Left lung (tissue), 10 donors: ENCODE data around the gene ASB6. TPM values are rescaled to one million over a fixed set of nuclear protein-coding genes. Genes with fewer than 3 reads are reported as not detected.

Experiments used
- ATAC-seq: fragments of 200-7000 bp; cut with Tn5 transposase; one replicate; pipeline ENCODE4 v1.9.1; 2020; ENCODE audit warnings: moderate library complexity
- DNase-seq, 4 donors: peaks; one replicate each; pipeline ENCODE4 v3.0.0-alpha.2; 2013 to 2020
- H3K27ac ChIP-seq, 2 donors: fragments of 200-600 bp; sonication (generic) in 1 of 2; one replicate each; pipeline versions ENCODE4 v1.5.0 to v1.8.0; 2020 to 2021
- H3K27me3 ChIP-seq, 2 donors: fragments of 200-600 bp; sonication (generic) in 1 of 2; one replicate each; pipeline versions ENCODE4 v1.5.0 to v1.8.0; 2020 to 2021
- H3K36me3 ChIP-seq, 2 donors: fragments of 200-600 bp; sonication (generic) in 1 of 2; one replicate each; pipeline versions ENCODE4 v1.5.0 to v1.8.0; 2020 to 2021
- H3K4me1 ChIP-seq, 2 donors: fragments of 200-600 bp; one replicate each; pipeline ENCODE4 v1.8.0; 2021
- H3K4me3 ChIP-seq, 2 donors: fragments of 200-600 bp; sonication (generic) in 1 of 2; one replicate each; pipeline versions ENCODE4 v1.5.0 to v1.8.0; 2020 to 2021; ENCODE audit warnings: mild to moderate bottlenecking in 1 of 2
- H3K9me3 ChIP-seq, 2 donors: fragments of 200-600 bp; sonication (generic) in 1 of 2; one replicate each; pipeline versions ENCODE4 v1.5.0 to v1.8.0; 2020 to 2021
- CTCF ChIP-seq, 2 donors: fragments of 200-600 bp; sonication (generic) in 1 of 2; IDR thresholded peaks; one replicate each; pipeline versions ENCODE4 v1.5.0 to v1.8.0; 2021; ENCODE audit warnings: antibody characterized with exemption in 2 of 2
- intact Hi-C, 2 donors: fragments of 100-400 bp; cut with DNase I; formaldehyde crosslinking; loops; one replicate each; pipeline versions ENCODE4 v1.11.2 to v1.14.2; 2022
- polyA plus RNA-seq, 6 donors: library from polyadenylated mRNA; unstranded; fragments of 120-200 nt; gene quantifications; one replicate each; pipeline ENCODE4 v1.2.1, GENCODE V29; 2013; ENCODE audit not compliant: insufficient read length in 6 of 6
- total RNA-seq, 2 donors: library from RNA; stranded (reverse); fragmentation: NEBNext Ultra II Directional; extraction: Animal tissue kit (Norgen Biotek cat#: 25700); gene quantifications; one replicate each; pipeline ENCODE4 v1.2.1, GENCODE V29; 2021
- donor health status: DM: no; HTN: yes; CAD: no.
- donor health status: DM: no; HTN: no; CAD: no.

The ASB6 gene
- total and polyA plus RNA-seq, 8 donors: 14.0 to 18.0 (median 15.7) TPM

- Histone ChIP-seq H3K4me3 (no peak overlapping the region), H3K4me1 (peaks cover 0 to 2% of the 10 kb centered on the region in 2 donors), H3K9me3 (no peaks in the 10 kb centered on the region), H3K27ac (no peak overlapping the region), H3K27me3 (no peaks in the 10 kb centered on the region), H3K36me3 (no peaks in the 10 kb centered on the region)
- no peak for DNase-seq
- TF ChIP-seq CTCF (IDR thresholded peaks at IDR 0.05): no peak
- no peak for ATAC-seq
- intact Hi-C loops: loop anchor here in 1 of 2 donors (5.0 kb wide), 1 partner anchor 140 kb away; no protein-coding TSS in a partner anchor
Measured at GRCh38 chr9:129647635-129648034, 5.7 kb upstream of the ASB6 start.

GRCh38 chr9:129646654-129647053 is 4.7 kb upstream of the ASB6 start:
- no peak for TF ChIP-seq CTCF (IDR thresholded peaks at IDR 0.05)
- no peaks in the 10 kb centered on the region for H3K9me3 ChIP-seq
- DNase-seq (no peak), ATAC-seq (no peak)
- intact Hi-C loops: loop anchor here in 1 of 2 donors (5.0 kb wide), 1 partner anchor 141 kb away; no protein-coding TSS in a partner anchor
- H3K27me3 ChIP-seq: no peaks in the 10 kb centered on the region
- peaks cover 0 to 6% of the 10 kb centered on the region in 2 donors for H3K4me1 ChIP-seq
- H3K36me3 ChIP-seq: no peaks in the 10 kb centered on the region
- H3K27ac ChIP-seq: no peak overlapping the region
- H3K4me3 ChIP-seq: no peak overlapping the region

GRCh38 chr9:129646252-129646651 is 4.3 kb upstream of the ASB6 start:
- TF ChIP-seq CTCF (IDR thresholded peaks at IDR 0.05): no peak
- H3K36me3 ChIP-seq: no peaks in the 10 kb centered on the region
- DNase-seq: peak in 1 of 4 donors; percentile 65
- no peak overlapping the region for H3K27ac ChIP-seq
- intact Hi-C loops: loop anchor here in 1 of 2 donors (5.0 kb wide), 1 partner anchor 141 kb away; no protein-coding TSS in a partner anchor
- H3K27me3 ChIP-seq: no peaks in the 10 kb centered on the region
- no peak overlapping the region for H3K4me3 ChIP-seq
- H3K9me3 ChIP-seq: no peaks in the 10 kb centered on the region
- H3K4me1 ChIP-seq: peaks cover under 1 to 9% of the 10 kb centered on the region in 2 donors
- no peak for ATAC-seq

GRCh38 chr9:129644902-129645301 is 3.0 kb upstream of the ASB6 start:
- ATAC-seq: no peak
- no peak overlapping the region for H3K27ac ChIP-seq
- no peaks in the 10 kb centered on the region for H3K36me3 ChIP-seq
- no peak for DNase-seq
- TF ChIP-seq CTCF (IDR thresholded peaks at IDR 0.05): no peak
- intact Hi-C loops: loop anchor here in 1 of 2 donors (5.0 kb wide), 1 partner anchor 142 kb away; no protein-coding TSS in a partner anchor
- H3K4me3 ChIP-seq: no peak overlapping the region
- H3K4me1 ChIP-seq: peaks cover 8 to 22% of the 10 kb centered on the region in 2 donors
- H3K27me3 ChIP-seq: no peaks in the 10 kb centered on the region
- H3K9me3 ChIP-seq: no peaks in the 10 kb centered on the region

- H3K36me3 ChIP-seq: peaks cover 0 to 3% of the 10 kb centered on the region in 2 donors
- no peak for TF ChIP-seq CTCF (IDR thresholded peaks at IDR 0.05)
- peaks cover 8 to 26% of the 10 kb centered on the region in 2 donors for H3K4me1 ChIP-seq
- no peaks in the 10 kb centered on the region for H3K9me3 ChIP-seq
- no peaks in the 10 kb centered on the region for H3K27me3 ChIP-seq
- H3K27ac ChIP-seq: no peak overlapping the region
- DNase-seq (no peak), ATAC-seq (no peak)
- no peak overlapping the region for H3K4me3 ChIP-seq
- intact Hi-C loops: no loop called here
Measured at GRCh38 chr9:129644365-129644764, 2.4 kb upstream of the ASB6 start.
